ENCODE measurements around the gene RBM44.
"Not testable (repeated sequence)": the region's sequence is repeated elsewhere in the genome, so short reads cannot be mapped to it uniquely, and the experiment has no call there.

Gene RBM44

GRCh38 chr2:237864444-237864931 lies 65.9 kb downstream of the RBM44 start:
- no peaks in the 10 kb centered on the region for H3K36me3 Mint-ChIP-seq (ENCODE audit: low read depth)
- TF ChIP-seq CTCF (IDR thresholded peaks at IDR 0.05; ENCODE audit: unreplicated experiment in 3 of 3) = no peak
- no peak overlapping the region for H3K27ac Mint-ChIP-seq
- H3K4me3 Mint-ChIP-seq = no peak overlapping the region
- H3K27me3 Mint-ChIP-seq (ENCODE audit: low read depth) = peaks cover 44% of the 10 kb centered on the region
- H3K9me3 Mint-ChIP-seq = no peaks in the 10 kb centered on the region
- peaks cover 29% of the 10 kb centered on the region for H3K4me1 Mint-ChIP-seq

DNA sequence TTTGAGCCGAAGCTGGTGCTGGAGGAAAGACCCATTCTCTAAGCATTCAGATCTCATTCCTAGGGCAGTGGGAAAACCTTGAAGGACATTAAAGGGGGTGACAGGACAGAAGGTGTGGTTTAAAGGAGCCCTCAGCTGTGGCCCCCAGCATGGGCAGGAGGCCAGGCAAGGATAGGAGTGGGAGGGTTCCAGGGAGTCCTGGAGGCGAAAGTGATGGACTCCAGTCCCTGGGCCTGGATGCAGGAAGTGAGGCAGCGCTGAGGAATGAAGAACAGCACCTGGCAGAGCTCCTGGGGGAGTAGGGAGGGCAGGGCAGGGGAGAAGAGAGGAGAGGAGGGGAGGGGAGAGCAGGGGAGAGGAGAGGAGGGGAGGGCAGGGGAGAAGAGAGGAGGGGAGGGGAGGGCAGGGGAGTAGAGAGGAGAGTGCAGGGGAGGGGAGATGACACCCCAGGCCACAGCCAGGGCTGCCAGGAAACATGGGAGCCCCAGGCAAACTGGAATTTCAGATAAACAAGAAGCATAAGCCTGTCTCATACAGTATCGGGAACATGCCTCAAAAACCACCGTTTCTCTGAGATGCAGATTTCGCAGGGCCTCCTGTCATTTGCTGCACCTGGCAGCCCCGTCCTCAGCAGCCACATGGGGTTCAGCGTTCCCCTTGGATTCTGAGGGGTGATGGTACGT lies 66.5 kb downstream of the RBM44 start:
- Mint-ChIP-seq H3K4me3 (no peak overlapping the region), H3K27ac (peak overlapping the region in 2 of 3 experiments; percentile 3 to 46)
- no peak for TF ChIP-seq CTCF (IDR thresholded peaks at IDR 0.05; ENCODE audit: unreplicated experiment in 3 of 3)

DNA sequence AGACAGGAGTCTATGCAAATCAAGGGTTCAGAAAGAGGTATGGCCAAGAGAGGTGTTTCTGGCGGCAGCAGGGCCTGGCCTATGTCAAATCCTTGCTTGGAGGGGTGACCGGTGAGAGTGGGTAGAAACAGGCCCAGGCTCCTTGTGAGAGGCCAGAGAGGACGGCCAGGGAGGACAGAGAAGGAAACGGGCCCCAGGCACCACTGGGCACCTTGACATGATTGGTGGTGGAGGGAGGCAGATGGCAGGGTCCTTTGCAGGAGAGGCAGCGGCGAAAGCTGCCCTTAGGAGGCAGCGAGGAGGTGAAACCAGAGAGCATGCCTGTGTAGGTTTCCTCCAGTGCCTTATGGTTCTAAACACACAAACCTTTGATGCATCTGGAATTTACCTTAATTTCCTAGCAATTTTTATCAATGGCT lies 67.1 kb downstream of the RBM44 start:
- H3K36me3 Mint-ChIP-seq (ENCODE audit: low read depth) = no peaks in the 10 kb centered on the region
- H3K4me1 Mint-ChIP-seq = peaks cover 27% of the 10 kb centered on the region
- peaks cover 35% of the 10 kb centered on the region for H3K27me3 Mint-ChIP-seq (ENCODE audit: low read depth)
- no peaks in the 10 kb centered on the region for H3K9me3 Mint-ChIP-seq
- no peak overlapping the region for H3K4me3 Mint-ChIP-seq
- no peak for TF ChIP-seq CTCF (IDR thresholded peaks at IDR 0.05; ENCODE audit: unreplicated experiment in 3 of 3)
- H3K27ac Mint-ChIP-seq = peak overlapping the region in 2 of 3 experiments; percentile 3 to 46

More for the DNA sequence above, 66.5 kb downstream of the RBM44 start:
- Mint-ChIP-seq H3K36me3 (ENCODE audit: low read depth) (no peaks in the 10 kb centered on the region), H3K9me3 (no peaks in the 10 kb centered on the region), H3K27me3 (ENCODE audit: low read depth) (peaks cover 40% of the 10 kb centered on the region), H3K4me1 (peaks cover 28% of the 10 kb centered on the region)

GRCh38 chr2:237866101-237866621 lies 67.6 kb downstream of the RBM44 start:
- Mint-ChIP-seq H3K9me3 (no peaks in the 10 kb centered on the region), H3K27ac (peak overlapping the region in 2 of 3 experiments; percentile 3 to 59), H3K36me3 (ENCODE audit: low read depth) (no peaks in the 10 kb centered on the region), H3K4me3 (no peak overlapping the region), H3K27me3 (ENCODE audit: low read depth) (peaks cover 32% of the 10 kb centered on the region), H3K4me1 (peaks cover 31% of the 10 kb centered on the region)
- TF ChIP-seq CTCF (IDR thresholded peaks at IDR 0.05; ENCODE audit: unreplicated experiment in 3 of 3) = no peak

- H3K27me3 Mint-ChIP-seq (ENCODE audit: low read depth) = peaks cover 21% of the 10 kb centered on the region
- H3K27ac Mint-ChIP-seq = no peak overlapping the region
- TF ChIP-seq CTCF (IDR thresholded peaks at IDR 0.05; ENCODE audit: unreplicated experiment in 3 of 3) = no peak
- H3K4me3 Mint-ChIP-seq = no peak overlapping the region
- H3K36me3 Mint-ChIP-seq (ENCODE audit: low read depth) = no peaks in the 10 kb centered on the region
- peaks cover 38% of the 10 kb centered on the region for H3K4me1 Mint-ChIP-seq
- no peaks in the 10 kb centered on the region for H3K9me3 Mint-ChIP-seq
These were observed 68.9 kb downstream of the RBM44 start for GRCh38 chr2:237867465-237867864.

GRCh38 chr2:237868074-237868473 lies 69.5 kb downstream of the RBM44 start:
- not testable (repeated sequence) for H3K36me3 Mint-ChIP-seq (ENCODE audit: low read depth); H3K9me3 Mint-ChIP-seq; H3K27ac Mint-ChIP-seq; H3K4me3 Mint-ChIP-seq
- Mint-ChIP-seq H3K4me1 (peaks cover 38% of the 10 kb centered on the region), H3K27me3 (ENCODE audit: low read depth) (peaks cover 19% of the 10 kb centered on the region)
